Placental pericyte (primary cell): ENCODE results near the gene CLTCL1. TPM values are rescaled to one million over a fixed set of nuclear protein-coding genes. Genes with fewer than 3 reads are reported as not detected.

Source experiments
- small RNA-seq: library from RNA; depleted of rRNA; stranded (forward); fragments of <200 nt; gene quantifications from one replicate; pipeline ENCODE3, GENCODE V24; 2012; ENCODE audit warnings: low replicate concordance
- total RNA-seq: library from RNA; depleted of rRNA; stranded (reverse); fragments of >200 nt; gene quantifications from 2 replicates; pipeline ENCODE4 v1.2.3, GENCODE V29; 2012

The CLTCL1 gene
- total RNA-seq = 12.7 and 15.3 TPM in 2 replicates

GRCh38 chr22:19291580-19292457 lies at the start of gene CLTCL1:
Gene CLTCL1, minus strand, starts transcription at chr22:19291719. Its CDS starts 78 bp downstream, at chr22:19291641.

GRCh38 chr22:19178657-19179496 lies 112.6 kb downstream of the CLTCL1 start, which contains the start of gene SLC25A1:
Gene SLC25A1, minus strand, starts transcription at chr22:19178736. Its CDS starts 63 bp downstream, at chr22:19178673.

GRCh38 chr22:19149991-19150390 lies 141.5 kb downstream of the CLTCL1 start, which contains the start of gene GSC2:
Gene GSC2, minus strand, starts transcription at chr22:19150292. Its CDS starts 9 bp downstream, at chr22:19150283.

GRCh38 chr22:19130959-19131684 lies 160.4 kb downstream of the CLTCL1 start, which contains the start of gene TSSK2:
Gene TSSK2, plus strand, starts transcription at chr22:19131308. Its CDS starts 92 bp downstream, at chr22:19131400.

Small RNA genes lying within 50 kb of the gene (small RNA-seq; reads per million reads assigned to genes)
- gene AC000081.1 (not detected), gene RF00398 (not detected)

Other genes with a start within 250 kb of the CLTCL1 start
- 47.1 and 78.5 TPM in 2 replicates for gene DGCR2, start 169.3 kb downstream of the CLTCL1 start, total RNA-seq
- not detected in 2 replicates for gene TSSK2, start 160.4 kb downstream of the CLTCL1 start, total RNA-seq
- 13.6 and 19.9 TPM in 2 replicates for gene ESS2, start 147.1 kb downstream of the CLTCL1 start, total RNA-seq
- gene GSC2, start 141.4 kb downstream of the CLTCL1 start, total RNA-seq = not detected in 2 replicates
- 106 and 118 TPM in 2 replicates for gene SLC25A1, start 113.0 kb downstream of the CLTCL1 start, total RNA-seq
- 20.8 and 28.2 TPM in 2 replicates for gene HIRA, start 140.0 kb upstream of the CLTCL1 start, total RNA-seq
- 29.8 and 30.6 TPM in 2 replicates for gene MRPL40, start 140.8 kb upstream of the CLTCL1 start, total RNA-seq
- 12.7 and 13.3 TPM in 2 replicates for gene C22orf39, start 156.0 kb upstream of the CLTCL1 start, total RNA-seq
- 82.5 and 90.3 TPM in 2 replicates for gene UFD1, start 187.5 kb upstream of the CLTCL1 start, total RNA-seq
- gene CDC45, start 188.2 kb upstream of the CLTCL1 start, total RNA-seq = 1.8 and 30.8 TPM in 2 replicates
- 0.22 and 0.29 TPM in 2 replicates for gene CLDN5, start 232.7 kb upstream of the CLTCL1 start, total RNA-seq